ENCODE results near the gene WWOX. TPM values are rescaled to one million over a fixed set of nuclear protein-coding genes. Genes with fewer than 3 reads are reported as not detected.

Gene WWOX
- polyA plus RNA-seq, 3 donors: 40.3 to 43.7 (median 41.5) TPM

- no peak for DNase-seq (ENCODE audit: low read depth in 3 of 3, low spot score in 2 of 3)
Observed at GRCh38 chr16:78102865-78103264, 3.4 kb downstream of the WWOX start.

GRCh38 chr16:78105517-78105916 lies 6.1 kb downstream of the WWOX start:
- no peak for DNase-seq (ENCODE audit: low read depth in 3 of 3, low spot score in 2 of 3)

GRCh38 chr16:78106686-78107085 lies 7.2 kb downstream of the WWOX start:
- no peak for DNase-seq (ENCODE audit: low read depth in 3 of 3, low spot score in 2 of 3)

GRCh38 chr16:78108451-78108850 lies 9.0 kb downstream of the WWOX start:
- DNase-seq (ENCODE audit: low read depth in 3 of 3, low spot score in 2 of 3): no peak

GRCh38 chr16:78113258-78113657 lies 13.8 kb downstream of the WWOX start:
- no peak for DNase-seq (ENCODE audit: low read depth in 3 of 3, low spot score in 2 of 3)

- DNase-seq (ENCODE audit: low read depth in 3 of 3, low spot score in 2 of 3): no peak
Observed at GRCh38 chr16:78115659-78116058, 16.2 kb downstream of the WWOX start.

GRCh38 chr16:78116946-78117345 lies 17.5 kb downstream of the WWOX start:
- no peak for DNase-seq (ENCODE audit: low read depth in 3 of 3, low spot score in 2 of 3)

GRCh38 chr16:78117391-78117790 lies 17.9 kb downstream of the WWOX start:
- DNase-seq (ENCODE audit: low read depth in 3 of 3, low spot score in 2 of 3): no peak

- DNase-seq (ENCODE audit: low read depth in 3 of 3, low spot score in 2 of 3): no peak
Observed at GRCh38 chr16:78118469-78119025, 19.1 kb downstream of the WWOX start.

- peak in 2 of 3 donors; percentile 48 to 56 for DNase-seq (ENCODE audit: low read depth in 3 of 3, low spot score in 2 of 3)
Observed at GRCh38 chr16:78122774-78123315, 23.4 kb downstream of the WWOX start.

GRCh38 chr16:78125112-78125844 lies 25.8 kb downstream of the WWOX start:
- DNase-seq (ENCODE audit: low read depth in 3 of 3, low spot score in 2 of 3): no peak

- no peak for DNase-seq (ENCODE audit: low read depth in 3 of 3, low spot score in 2 of 3)
Observed at GRCh38 chr16:78126662-78127061, 27.2 kb downstream of the WWOX start.

- no peak for DNase-seq (ENCODE audit: low read depth in 3 of 3, low spot score in 2 of 3)
Observed at GRCh38 chr16:78127130-78127529, 27.7 kb downstream of the WWOX start.

- no peak for DNase-seq (ENCODE audit: low read depth in 3 of 3, low spot score in 2 of 3)
Observed at GRCh38 chr16:78128913-78129312, 29.5 kb downstream of the WWOX start.

- no peak for DNase-seq (ENCODE audit: low read depth in 3 of 3, low spot score in 2 of 3)
Observed at GRCh38 chr16:78129349-78129748, 29.9 kb downstream of the WWOX start.

- no peak for DNase-seq (ENCODE audit: low read depth in 3 of 3, low spot score in 2 of 3)
Observed at GRCh38 chr16:78130083-78130608, 30.7 kb downstream of the WWOX start.

- no peak for DNase-seq (ENCODE audit: low read depth in 3 of 3, low spot score in 2 of 3)
Observed at GRCh38 chr16:78130950-78131349, 31.5 kb downstream of the WWOX start.

- no peak for DNase-seq (ENCODE audit: low read depth in 3 of 3, low spot score in 2 of 3)
Observed at GRCh38 chr16:78133919-78134318, 34.5 kb downstream of the WWOX start.

- no peak for DNase-seq (ENCODE audit: low read depth in 3 of 3, low spot score in 2 of 3)
Observed at GRCh38 chr16:78134944-78135619, 35.6 kb downstream of the WWOX start.

- no peak for DNase-seq (ENCODE audit: low read depth in 3 of 3, low spot score in 2 of 3)
Observed at GRCh38 chr16:78137179-78137578, 37.7 kb downstream of the WWOX start.

GRCh38 chr16:78137782-78138616 lies 38.5 kb downstream of the WWOX start:
- DNase-seq (ENCODE audit: low read depth in 3 of 3, low spot score in 2 of 3): no peak

All from right renal cortex interstitium (tissue), 3 donors.